GM21367 (cell line): ENCODE measurements around the gene MDN1.
A peak's percentile ranks its signal among the peaks of the same experiment; 100 is the strongest.

ENCODE experiments used
- ATAC-seq: cut with Tn5 transposase; IDR thresholded peaks from one replicate; pipeline ENCODE4 v1.9.1; 2021; ENCODE audit not compliant: unreplicated experiment

MDN1 gene

GRCh38 chr6:89610149-89610642 is 209.4 kb downstream of the MDN1 start:
- peak; percentile 50 for ATAC-seq

GRCh38 chr6:89605861-89606260 is 213.7 kb downstream of the MDN1 start:
- ATAC-seq, result no peak

- no peak for ATAC-seq
Observed at GRCh38 chr6:89604653-89605052, 214.9 kb downstream of the MDN1 start.

- no peak for ATAC-seq
Observed at GRCh38 chr6:89602166-89602565, 217.4 kb downstream of the MDN1 start.

- no peak for ATAC-seq
Observed at GRCh38 chr6:89599727-89600126, 219.9 kb downstream of the MDN1 start.

GRCh38 chr6:89597988-89598387 is 221.6 kb downstream of the MDN1 start:
- ATAC-seq, result no peak

- ATAC-seq, result no peak
Observed at GRCh38 chr6:89597372-89597771, 222.2 kb downstream of the MDN1 start.

GRCh38 chr6:89596484-89596883 is 223.1 kb downstream of the MDN1 start:
- no peak for ATAC-seq

GRCh38 chr6:89596056-89596455 is 223.5 kb downstream of the MDN1 start:
- peak; percentile 70 for ATAC-seq
